Effector memory CD4-positive, alpha-beta T cell (primary cell): Measurements from ENCODE around the gene ANP32E.
"Not testable (repeated sequence)": the region's sequence is repeated elsewhere in the genome, so short reads cannot be mapped to it uniquely, and the experiment has no call there.

Source experiments
- DNase-seq, 3 donors: peaks; one replicate each; pipeline ENCODE4 v3.0.0-alpha.2; 2020
- H3K27ac ChIP-seq: 2 replicates; pipeline ENCODE4 v1.7.0; 2013; ENCODE audit warnings: mild to moderate bottlenecking, low read length, moderate library complexity; ENCODE audit not compliant: insufficient read depth, poor library complexity, severe bottlenecking
- H3K27me3 ChIP-seq: replicated peaks from 2 replicates; pipeline ENCODE4 v1.7.0; 2013; ENCODE audit warnings: mild to moderate bottlenecking, low read length; ENCODE audit not compliant: insufficient read depth, control insufficient read depth, poor library complexity, severe bottlenecking
- H3K36me3 ChIP-seq: 2 replicates; pipeline ENCODE4 v1.7.0; 2013; ENCODE audit warnings: mild to moderate bottlenecking, low read length, moderate library complexity; ENCODE audit not compliant: control insufficient read depth, insufficient read depth
- H3K4me1 ChIP-seq: 2 replicates; pipeline ENCODE4 v1.7.0; 2013; ENCODE audit warnings: low read length, mild to moderate bottlenecking; ENCODE audit not compliant: control insufficient read depth, insufficient read depth, poor library complexity, severe bottlenecking
- H3K4me3 ChIP-seq: 2 replicates; pipeline ENCODE4 v1.7.0; 2013; ENCODE audit warnings: low read length, low read depth, mild to moderate bottlenecking; ENCODE audit not compliant: insufficient read depth, poor library complexity, severe bottlenecking
- H3K9me3 ChIP-seq: 2 replicates; pipeline ENCODE4 v1.7.0; 2013; ENCODE audit warnings: mild to moderate bottlenecking, low read length, moderate library complexity; ENCODE audit not compliant: control insufficient read depth

ANP32E gene

GRCh38 chr1:150257624-150258585 is 22.0 kb upstream of the ANP32E start, which contains the start of gene CA14:
Gene CA14, plus strand, starts transcription at chr1:150257774. Its CDS starts 355 bp downstream, at chr1:150258129.
- no peaks in the 10 kb centered on the region for H3K9me3 ChIP-seq
- peaks cover 5% of the 10 kb centered on the region for H3K4me1 ChIP-seq
- no peak within 1 kb of the TSS for H3K4me3 ChIP-seq
- H3K36me3 ChIP-seq, result no peaks in the 10 kb centered on the region
- DNase-seq, result no peak
- H3K27me3 ChIP-seq, result peaks cover 21% of the 10 kb centered on the region
- no peak within 1 kb of the TSS for H3K27ac ChIP-seq

- Histone ChIP-seq H3K27me3 (peaks cover 21% of the 10 kb centered on the region), H3K9me3 (no peaks in the 10 kb centered on the region), H3K4me1 (peaks cover 5% of the 10 kb centered on the region), H3K36me3 (no peaks in the 10 kb centered on the region), H3K4me3 (no peak overlapping the region), H3K27ac (no peak overlapping the region)
- no peak for DNase-seq
These were observed 20.8 kb upstream of the ANP32E start for GRCh38 chr1:150256554-150257341.

GRCh38 chr1:150256198-150256553 is 20.3 kb upstream of the ANP32E start:
- peaks cover 5% of the 10 kb centered on the region for H3K4me1 ChIP-seq
- peaks cover 21% of the 10 kb centered on the region for H3K27me3 ChIP-seq
- H3K4me3 ChIP-seq, result peak overlapping the region; percentile 38
- H3K36me3 ChIP-seq, result no peaks in the 10 kb centered on the region
- no peak for DNase-seq
- no peaks in the 10 kb centered on the region for H3K9me3 ChIP-seq
- H3K27ac ChIP-seq, result no peak overlapping the region

GRCh38 chr1:150249936-150250335 is 14.0 kb upstream of the ANP32E start:
- Histone ChIP-seq H3K4me1 (no peaks in the 10 kb centered on the region), H3K9me3 (no peaks in the 10 kb centered on the region), H3K36me3 (no peaks in the 10 kb centered on the region), H3K27ac (no peak overlapping the region), H3K27me3 (no peaks in the 10 kb centered on the region), H3K4me3 (no peak overlapping the region)
- DNase-seq, result no peak

DNA sequence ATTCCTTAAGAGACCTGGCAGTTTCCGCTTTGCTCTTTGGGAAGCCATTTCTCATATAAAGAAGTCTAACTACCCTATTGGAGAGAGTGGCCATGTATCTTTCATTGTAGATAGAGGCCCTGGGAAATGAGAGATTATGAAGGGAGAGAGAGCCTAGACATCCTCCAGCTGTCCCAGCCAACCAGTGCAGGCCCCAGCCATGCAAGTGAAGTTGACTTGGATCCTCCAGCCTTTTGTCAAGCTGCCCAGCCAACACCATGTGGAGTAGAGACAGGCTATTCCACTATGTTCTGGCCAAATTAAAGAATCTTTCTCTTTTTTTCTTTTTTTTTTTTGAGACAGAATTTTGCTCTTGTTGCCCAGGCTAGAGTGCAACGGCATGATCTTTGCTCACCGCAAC is 7.1 kb upstream of the ANP32E start:
- no peaks in the 10 kb centered on the region for H3K4me1 ChIP-seq
- no peak overlapping the region for H3K4me3 ChIP-seq
- H3K9me3 ChIP-seq, result no peaks in the 10 kb centered on the region
- H3K36me3 ChIP-seq, result no peaks in the 10 kb centered on the region
- no peak overlapping the region for H3K27ac ChIP-seq
- DNase-seq, result no peak
- H3K27me3 ChIP-seq, result no peaks in the 10 kb centered on the region

- H3K4me3 ChIP-seq, result no peak overlapping the region
- DNase-seq, result no peak
- H3K4me1 ChIP-seq, result peaks cover 15% of the 10 kb centered on the region
These were observed 1.8 kb upstream of the ANP32E start for GRCh38 chr1:150237746-150238145.

DNA sequence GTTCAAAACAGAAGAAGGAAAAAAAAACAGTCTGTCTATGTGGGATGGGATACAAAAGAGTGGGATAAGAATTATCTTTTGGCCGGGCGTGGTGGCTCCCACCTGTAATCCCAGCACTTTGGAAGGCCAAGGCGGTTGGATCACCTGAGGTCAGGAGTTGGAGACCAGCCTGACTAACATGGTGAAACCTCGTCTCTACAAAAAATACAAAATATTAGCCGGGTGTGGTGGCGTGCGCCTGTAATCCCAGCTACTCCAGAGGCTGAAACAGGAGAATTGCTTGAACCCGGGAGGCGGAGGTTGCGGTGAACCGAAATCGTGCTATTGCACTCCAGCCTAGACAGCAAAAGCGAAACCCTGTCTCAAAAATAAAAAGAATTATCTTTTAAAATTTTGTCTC is 1.3 kb upstream of the ANP32E start:
- H3K27ac ChIP-seq, H3K27me3 ChIP-seq, DNase-seq, H3K4me3 ChIP-seq, H3K9me3 ChIP-seq, H3K36me3 ChIP-seq: not testable (repeated sequence)
- peaks cover 15% of the 10 kb centered on the region for H3K4me1 ChIP-seq

More at GRCh38 chr1:150237746-150238145, 1.8 kb upstream of the ANP32E start:
- H3K27ac ChIP-seq, result no peak overlapping the region
- H3K9me3 ChIP-seq, result no peaks in the 10 kb centered on the region
- H3K36me3 ChIP-seq, result no peaks in the 10 kb centered on the region
- no peaks in the 10 kb centered on the region for H3K27me3 ChIP-seq

- H3K4me3 ChIP-seq, result peak overlapping the region; percentile 89
- H3K27me3 ChIP-seq, result no peaks in the 10 kb centered on the region
- H3K36me3 ChIP-seq, result no peaks in the 10 kb centered on the region
- H3K9me3 ChIP-seq, result no peaks in the 10 kb centered on the region
- DNase-seq, result no peak
- H3K4me1 ChIP-seq, result peaks cover 15% of the 10 kb centered on the region
- H3K27ac ChIP-seq, result peak overlapping the region; percentile 43
These were observed 745 bp upstream of the ANP32E start for GRCh38 chr1:150236614-150237100.

DNA sequence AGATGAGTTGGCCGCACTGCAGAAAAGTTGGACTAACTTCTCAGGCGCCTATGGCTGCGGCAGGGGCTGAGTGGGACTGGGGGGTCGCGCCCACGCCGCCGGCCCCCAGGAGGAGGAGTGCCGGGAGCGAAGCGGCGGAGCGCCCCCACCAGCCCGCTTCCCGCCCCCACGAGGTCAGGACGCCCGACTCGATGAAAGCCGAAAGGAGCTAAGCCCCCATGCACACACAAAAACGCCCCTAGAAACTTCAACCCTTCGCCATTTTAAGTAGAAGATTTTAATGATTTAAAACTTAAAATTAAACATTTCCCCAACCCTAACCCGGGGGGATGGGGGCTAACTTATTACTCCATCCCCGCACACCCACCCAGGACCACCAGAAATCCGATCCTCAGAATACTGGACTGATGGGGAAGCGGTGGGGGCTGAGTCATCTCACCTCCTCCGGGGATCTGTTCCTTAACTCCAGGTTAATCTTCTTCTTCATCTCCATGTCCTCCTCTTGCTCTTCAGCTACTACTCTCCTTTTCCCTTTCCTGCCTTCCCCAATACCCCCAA is 539 bp downstream of the ANP32E start:
- H3K4me1 ChIP-seq, result peaks cover 15% of the 10 kb centered on the region
- no peaks in the 10 kb centered on the region for H3K27me3 ChIP-seq
- no peaks in the 10 kb centered on the region for H3K36me3 ChIP-seq
- H3K9me3 ChIP-seq, result no peaks in the 10 kb centered on the region
- peak in 2 of 3 donors; percentile 1 to 16 for DNase-seq
- H3K4me3 ChIP-seq, result peak overlapping the region; percentile 89
- peak overlapping the region; percentile 95 for H3K27ac ChIP-seq
